Endothelial cell of umbilical vein (primary cell): ENCODE results near the gene TNRC6B. TPM values are rescaled to one million over a fixed set of nuclear protein-coding genes. Genes with fewer than 3 reads are reported as not detected.

Experiments used
- BruUV-seq: library from RNA; stranded (reverse); fragments of 400-500 nt; replicated peaks from 2 replicates; lab custom pipeline; 2021; lab: Mats Ljungman, UMichigan
- CTCF ChIA-PET: fragments of 300-600, 350-600 bp; sonication (Branson Sonifier 250); formaldehyde crosslinking; loops from one replicate; lab custom pipeline; 2021; ENCODE audit warnings: antibody characterized with exemption, inconsistent platforms; lab: Charles Lee
- POLR2A ChIA-PET: fragments of 300-600, 350-600 bp; sonication (Branson Sonifier 250); formaldehyde crosslinking; loops from one replicate; lab custom pipeline; 2021; ENCODE audit warnings: antibody characterized with exemption, inconsistent platforms; lab: Charles Lee
- DNase-seq: peaks from one replicate; pipeline ENCODE4 v3.0.0-alpha.2; 2011; ENCODE audit warnings: low read depth, low spot score
- FAIRE-seq: peaks from 2 replicates; lab custom pipeline; 2011; peaks lifted over from hg19 to GRCh38; lab: Jason Lieb, UNC
- H2AFZ ChIP-seq: 2 replicates; pipeline ENCODE4 v1.6.0; 2012; ENCODE audit warnings: low read depth, low read length, control low read depth, inconsistent platforms
- H3K27ac ChIP-seq: 2 replicates; pipeline ENCODE4 v1.5.1; 2011; ENCODE audit warnings: low read depth, mild to moderate bottlenecking, control low read depth, low read length, moderate library complexity; ENCODE audit not compliant: insufficient read depth
- H3K27me3 ChIP-seq, 2 experiments: 2 replicates each; pipeline versions ENCODE4 v1.6.0 to v1.6.1; 2011; ENCODE audit warnings: low read length in 2 of 2, mixed read lengths in 1 of 2; ENCODE audit not compliant: control insufficient read depth in 2 of 2, insufficient read depth in 2 of 2
- H3K36me3 ChIP-seq, 2 experiments: 2 replicates in 1 of 2; 3 replicates in 1 of 2; pipeline ENCODE4 v1.5.1; 2011; ENCODE audit warnings: low read length in 2 of 2, mild to moderate bottlenecking in 1 of 2, moderate library complexity in 1 of 2; ENCODE audit not compliant: control insufficient read depth in 2 of 2, insufficient read depth in 2 of 2; ENCODE audit errors: extremely low read depth in 1 of 2
- H3K4me1 ChIP-seq: 3 replicates; pipeline ENCODE4 v1.5.1; 2011; ENCODE audit warnings: mild to moderate bottlenecking, low read length; ENCODE audit not compliant: control insufficient read depth, insufficient read depth; ENCODE audit errors: extremely low read depth
- H3K4me2 ChIP-seq: 2 replicates; pipeline ENCODE4 v1.6.1; 2011; ENCODE audit warnings: low read length, control low read depth, mixed read lengths; ENCODE audit not compliant: insufficient read depth
- H3K4me3 ChIP-seq, 3 experiments: fragments of 200-600 bp in 1 of 3; sonication (generic), shearing (Covaris generic) in 1 of 3; replicated peaks in 1 of 3; 2 replicates each; pipeline ENCODE4 v1.5.1; 2011 to 2016; ENCODE audit warnings: control low read depth in 3 of 3, low read length in 3 of 3, mild to moderate bottlenecking in 2 of 3, inconsistent platforms in 1 of 3, low read depth in 1 of 3, moderate library complexity in 1 of 3; ENCODE audit not compliant: insufficient read depth in 1 of 3
- H3K79me2 ChIP-seq: 2 replicates; pipeline ENCODE4 v1.6.0; 2012; ENCODE audit warnings: low read length, inconsistent platforms; ENCODE audit not compliant: control insufficient read depth, insufficient read depth
- H3K9ac ChIP-seq: replicated peaks from 2 replicates; pipeline ENCODE3; 2011; ENCODE audit warnings: low read length, control low read depth; ENCODE audit not compliant: insufficient read depth; ENCODE audit errors: extremely low read depth
- H3K9me1 ChIP-seq: replicated peaks from 3 replicates; pipeline ENCODE4 v1.6.0; 2011; ENCODE audit warnings: mild to moderate bottlenecking, low read length; ENCODE audit not compliant: control insufficient read depth, insufficient read depth; ENCODE audit errors: extremely low read depth
- H3K9me3 ChIP-seq: replicated peaks from 2 replicates; pipeline ENCODE4 v1.5.1; 2012; ENCODE audit warnings: low read length, inconsistent platforms; ENCODE audit not compliant: control insufficient read depth, insufficient read depth
- H4K20me1 ChIP-seq: replicated peaks from 2 replicates; pipeline ENCODE3; 2011; ENCODE audit warnings: mild to moderate bottlenecking, low read length; ENCODE audit not compliant: control insufficient read depth, insufficient read depth; ENCODE audit errors: extremely low read depth
- EZH2 ChIP-seq: IDR thresholded peaks from 2 replicates; pipeline ENCODE4 v1.6.1; 2012; ENCODE audit warnings: borderline replicate concordance, low read depth, mild to moderate bottlenecking, moderate library complexity, low read length, inconsistent platforms; ENCODE audit not compliant: severe bottlenecking
- FOS ChIP-seq: IDR thresholded peaks from 2 replicates; pipeline ENCODE4 v1.6.1; 2011; ENCODE audit warnings: mild to moderate bottlenecking, low read length, moderate library complexity, borderline replicate concordance; ENCODE audit not compliant: insufficient read depth
- GATA2 ChIP-seq: IDR thresholded peaks from 2 replicates; pipeline ENCODE4 v1.7.0; 2011; ENCODE audit warnings: low read depth, mild to moderate bottlenecking, moderate library complexity, mixed read lengths, low read length; ENCODE audit not compliant: insufficient read length, insufficient read depth
- JUN ChIP-seq: IDR thresholded peaks from 2 replicates; pipeline ENCODE4 v1.6.1; 2011; ENCODE audit warnings: borderline replicate concordance, low read depth; ENCODE audit not compliant: insufficient read length, insufficient read depth
- MYC ChIP-seq: IDR thresholded peaks from one replicate; pipeline ENCODE4 v1.6.1; 2011; ENCODE audit warnings: mild to moderate bottlenecking, low read depth, low read length
- POLR2AphosphoS5 ChIP-seq: IDR thresholded peaks from 2 replicates; pipeline ENCODE4 v1.6.1; 2012; ENCODE audit warnings: low read depth, mild to moderate bottlenecking, control low read depth, low read length, moderate library complexity; ENCODE audit not compliant: insufficient read depth
- dilution Hi-C: fragments of 300-500 bp; cut with MboI; formaldehyde crosslinking; loops from one replicate; pipeline ENCODE4 v1.15.0; 2019; ENCODE audit warnings: low sequenced_read_pairs; ENCODE audit not compliant: extremely low pct_ligation_motif_present
- intact Hi-C: fragments of 100-400 bp; cut with micrococcal nuclease; formaldehyde crosslinking; loops from one replicate; pipeline ENCODE4 v1.10.0; 2022
- polyA plus RNA-seq, 4 experiments: library from polyadenylated mRNA; depleted of rRNA in 3 of 4; stranded (reverse) in 3 of 4; unstranded in 1 of 4; fragments of >200 nt; gene quantifications; 2 replicates each; pipeline versions ENCODE4 v1.2.1 to v1.2.3, GENCODE V29; 2011 to 2012; ENCODE audit warnings: missing spikeins in 1 of 4
- total RNA-seq: library from RNA; stranded (reverse); gene quantifications from 2 replicates; pipeline ENCODE4 v1.2.3, GENCODE V29; 2021
- TF ChIP-seq, protein P1 (sequence below): IDR thresholded peaks from 2 replicates; pipeline ENCODE4 v1.6.1; 2011; ENCODE audit not compliant: insufficient read depth, insufficient read length
- TF ChIP-seq, protein P2 (sequence below), 2 donors: IDR thresholded peaks; 1 replicate in 1 of 2; 2 replicates in 1 of 2; pipeline ENCODE4 v1.5.1; 2011; ENCODE audit warnings: low read length in 2 of 2, mild to moderate bottlenecking in 2 of 2, moderate library complexity in 2 of 2, control low read depth in 1 of 2, inconsistent platforms in 1 of 2, low read depth in 1 of 2; ENCODE audit not compliant: insufficient read depth in 1 of 2; ENCODE audit errors: extremely low read depth in 1 of 2

TNRC6B gene
- total and polyA plus RNA-seq, 2 donors (not counting 3 experiments of a cell fraction or from before 2014, with no cell fraction given), result 10.6 to 37.2 TPM

DNA sequence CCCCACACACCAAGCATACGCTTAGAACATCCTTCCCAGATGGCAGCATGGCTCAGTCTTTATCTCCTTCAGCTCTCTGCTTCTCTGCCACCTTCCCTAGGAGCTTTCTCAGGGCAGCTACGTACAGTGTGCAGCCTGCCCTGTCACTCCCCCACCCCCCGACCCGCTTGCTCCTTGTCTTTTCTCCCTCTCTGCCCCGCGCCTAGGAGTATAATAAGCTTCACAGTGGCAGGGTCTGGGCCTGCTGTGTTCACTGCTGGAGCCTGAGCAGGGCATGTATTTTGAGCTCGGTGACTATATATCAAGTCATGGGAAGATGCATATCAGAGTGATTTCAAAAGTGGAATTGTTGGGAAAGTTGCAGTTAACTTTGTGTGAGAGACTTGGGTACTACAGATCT is 112.8 kb downstream of the TNRC6B start:
- BruUV-seq, result no TSS peak

More for the DNA sequence above, 112.8 kb downstream of the TNRC6B start:
- Histone ChIP-seq H3K27ac (no peak overlapping the region), H3K27me3 (no peaks in the 10 kb centered on the region), H3K4me2 (no peak overlapping the region), H3K79me2 (no peaks in the 10 kb centered on the region), H3K9me3 (no peaks in the 10 kb centered on the region), H3K4me3 (no peak overlapping the region), H3K4me1 (no peaks in the 10 kb centered on the region), H3K36me3 (peaks cover 2 to 32% of the 10 kb centered on the region in 2 experiments), H3K9ac (no peak overlapping the region), H4K20me1 (no peaks in the 10 kb centered on the region), H3K9me1 (no peaks in the 10 kb centered on the region), H2AFZ (no peak overlapping the region)
- dilution Hi-C loops, result no loop called here
- intact Hi-C loops, result no loop called here
- TF ChIP-seq GATA2, result no peak
- TF ChIP-seq FOS, result no peak
- TF ChIP-seq EZH2, result no peak
- TF ChIP-seq, protein P1, sequence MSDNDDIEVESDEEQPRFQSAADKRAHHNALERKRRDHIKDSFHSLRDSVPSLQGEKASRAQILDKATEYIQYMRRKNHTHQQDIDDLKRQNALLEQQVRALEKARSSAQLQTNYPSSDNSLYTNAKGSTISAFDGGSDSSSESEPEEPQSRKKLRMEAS, result no peak
- no peak for TF ChIP-seq MYC
- no peak for TF ChIP-seq POLR2AphosphoS5
- TF ChIP-seq, protein P2, sequence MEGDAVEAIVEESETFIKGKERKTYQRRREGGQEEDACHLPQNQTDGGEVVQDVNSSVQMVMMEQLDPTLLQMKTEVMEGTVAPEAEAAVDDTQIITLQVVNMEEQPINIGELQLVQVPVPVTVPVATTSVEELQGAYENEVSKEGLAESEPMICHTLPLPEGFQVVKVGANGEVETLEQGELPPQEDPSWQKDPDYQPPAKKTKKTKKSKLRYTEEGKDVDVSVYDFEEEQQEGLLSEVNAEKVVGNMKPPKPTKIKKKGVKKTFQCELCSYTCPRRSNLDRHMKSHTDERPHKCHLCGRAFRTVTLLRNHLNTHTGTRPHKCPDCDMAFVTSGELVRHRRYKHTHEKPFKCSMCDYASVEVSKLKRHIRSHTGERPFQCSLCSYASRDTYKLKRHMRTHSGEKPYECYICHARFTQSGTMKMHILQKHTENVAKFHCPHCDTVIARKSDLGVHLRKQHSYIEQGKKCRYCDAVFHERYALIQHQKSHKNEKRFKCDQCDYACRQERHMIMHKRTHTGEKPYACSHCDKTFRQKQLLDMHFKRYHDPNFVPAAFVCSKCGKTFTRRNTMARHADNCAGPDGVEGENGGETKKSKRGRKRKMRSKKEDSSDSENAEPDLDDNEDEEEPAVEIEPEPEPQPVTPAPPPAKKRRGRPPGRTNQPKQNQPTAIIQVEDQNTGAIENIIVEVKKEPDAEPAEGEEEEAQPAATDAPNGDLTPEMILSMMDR (IDR thresholded peaks at IDR 0.05; ENCODE audit: extremely low read depth in 1 of 2, insufficient read depth in 1 of 2, low read depth in 1 of 2, low read length in 2 of 2), result no peak
- TF ChIP-seq JUN, result no peak
- no peak for FAIRE-seq
- CTCF ChIA-PET, result no interaction called here
- POLR2A ChIA-PET, result no interaction called here
- no peak for DNase-seq
